Central memory CD4-positive, alpha-beta T cell (primary cell): ENCODE results near the gene PCDHGA2.
"Not testable (repeated sequence)": the region's sequence is repeated elsewhere in the genome, so short reads cannot be mapped to it uniquely, and the experiment has no call there.

ENCODE experiments used
- DNase-seq: peaks from one replicate; pipeline ENCODE4 v3.0.0; 2022

The PCDHGA2 gene

DNA sequence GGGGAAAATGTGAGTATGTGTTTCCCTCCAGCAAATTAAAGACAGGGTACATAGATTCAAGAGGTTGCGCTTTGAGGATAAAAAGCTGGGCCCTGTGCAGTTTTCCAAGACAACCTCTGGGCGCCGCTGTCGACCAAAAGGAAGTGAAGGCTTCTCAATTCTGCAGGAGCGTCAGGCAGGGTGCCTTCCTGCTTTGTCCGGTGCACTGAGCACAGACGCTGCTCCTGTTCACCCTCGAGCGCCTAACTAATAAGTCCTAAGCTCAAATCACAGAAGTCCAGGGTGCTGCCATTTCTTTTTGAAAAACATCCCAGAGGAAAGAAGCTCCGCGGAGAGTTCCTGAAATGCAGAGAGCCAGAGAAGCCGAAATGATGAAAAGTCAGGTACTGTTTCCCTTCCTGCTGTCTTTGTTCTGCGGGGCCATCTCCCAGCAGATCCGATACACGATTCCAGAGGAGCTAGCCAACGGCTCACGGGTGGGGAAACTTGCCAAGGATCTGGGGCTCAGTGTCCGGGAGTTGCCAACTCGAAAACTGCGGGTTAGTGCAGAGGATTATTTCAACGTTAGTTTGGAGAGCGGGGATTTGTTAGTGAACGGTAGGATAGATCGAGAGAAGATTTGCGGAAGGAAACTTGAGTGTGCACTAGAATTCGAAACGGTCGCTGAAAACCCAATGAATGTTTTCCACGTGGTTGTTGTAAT lies 11.5 kb downstream of the PCDHGA2 start, which contains the start of gene PCDHGB1:
PCDHGB1 (plus strand) TSS at position 183 of the 703 bp plus-strand sequence; CDS start at position 345, 162 bp downstream.
- DNase-seq = no peak

GRCh38 chr5:141351591-141351990 lies 13.0 kb downstream of the PCDHGA2 start:
- DNase-seq = no peak

DNA sequence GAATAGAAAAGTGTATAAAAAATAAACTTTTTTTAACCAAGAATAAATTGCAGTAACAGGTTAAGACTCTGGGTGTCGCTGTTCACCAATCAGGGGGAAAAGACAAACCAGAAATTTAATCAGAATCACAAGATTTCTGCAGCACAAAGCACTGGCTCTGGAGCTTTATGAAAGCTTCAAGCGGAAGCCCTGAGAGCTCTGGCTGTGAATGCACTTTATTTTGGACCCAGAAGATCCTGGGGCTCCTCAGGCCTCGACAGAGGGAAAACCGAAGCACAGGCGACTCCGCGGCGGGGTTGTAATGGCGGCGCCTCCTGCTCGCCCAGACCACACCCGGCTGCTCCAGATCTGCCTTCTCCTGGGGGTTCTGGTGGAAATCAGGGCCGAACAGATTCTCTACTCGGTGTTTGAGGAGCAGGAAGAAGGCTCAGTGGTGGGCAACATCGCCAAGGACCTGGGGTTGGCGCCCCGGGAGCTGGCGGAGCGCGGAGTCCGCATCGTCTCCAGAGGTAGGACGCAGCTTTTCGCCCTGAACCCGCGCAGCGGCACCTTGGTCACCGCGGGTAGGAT lies 16.4 kb downstream of the PCDHGA2 start, which contains the start of gene PCDHGA4:
PCDHGA4 (plus strand) TSS at position 122 of the 570 bp plus-strand sequence; CDS start at position 209, 87 bp downstream.
- no peak for DNase-seq

GRCh38 chr5:141355641-141356040 lies 17.1 kb downstream of the PCDHGA2 start:
- DNase-seq = no peak

GRCh38 chr5:141356133-141356532 lies 17.6 kb downstream of the PCDHGA2 start:
- no peak for DNase-seq

- DNase-seq = no peak
Measured at GRCh38 chr5:141356950-141357349, 18.4 kb downstream of the PCDHGA2 start.

GRCh38 chr5:141359790-141360426 lies 21.3 kb downstream of the PCDHGA2 start, which contains the start of gene PCDHGB2:
PCDHGB2 (plus strand) TSS chr5:141359994; CDS start chr5:141360136, 142 bp downstream.
- DNase-seq = no peak

- DNase-seq = no peak
Measured at GRCh38 chr5:141360685-141361084, 22.1 kb downstream of the PCDHGA2 start.

DNA sequence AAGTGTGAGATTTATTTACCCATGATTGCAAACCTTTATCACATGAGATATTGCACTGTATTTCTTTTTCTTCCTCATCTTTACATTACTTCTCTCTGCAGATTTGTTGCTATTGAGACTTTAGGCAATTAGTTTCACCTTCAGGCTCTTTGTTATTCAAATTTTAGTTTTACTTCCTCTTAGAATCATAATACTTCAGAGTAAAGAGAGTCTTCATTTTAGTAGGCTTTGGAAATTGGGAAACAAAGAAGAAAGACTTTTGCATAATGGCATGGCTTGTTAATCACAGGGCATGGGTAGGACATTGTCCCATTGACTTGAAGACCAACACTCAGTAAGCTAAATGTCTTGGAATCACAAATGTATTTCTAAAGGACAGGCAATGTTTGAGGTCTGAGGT lies 24.2 kb downstream of the PCDHGA2 start:
- no peak for DNase-seq

- DNase-seq = no peak
Measured at GRCh38 chr5:141363952-141364660, 25.5 kb downstream of the PCDHGA2 start, which contains the start of gene PCDHGA5. PCDHGA5 (plus strand) TSS chr5:141364162; CDS start chr5:141364331, 169 bp downstream.

- DNase-seq = no peak
Measured at GRCh38 chr5:141366016-141366896, 27.7 kb downstream of the PCDHGA2 start.

DNA sequence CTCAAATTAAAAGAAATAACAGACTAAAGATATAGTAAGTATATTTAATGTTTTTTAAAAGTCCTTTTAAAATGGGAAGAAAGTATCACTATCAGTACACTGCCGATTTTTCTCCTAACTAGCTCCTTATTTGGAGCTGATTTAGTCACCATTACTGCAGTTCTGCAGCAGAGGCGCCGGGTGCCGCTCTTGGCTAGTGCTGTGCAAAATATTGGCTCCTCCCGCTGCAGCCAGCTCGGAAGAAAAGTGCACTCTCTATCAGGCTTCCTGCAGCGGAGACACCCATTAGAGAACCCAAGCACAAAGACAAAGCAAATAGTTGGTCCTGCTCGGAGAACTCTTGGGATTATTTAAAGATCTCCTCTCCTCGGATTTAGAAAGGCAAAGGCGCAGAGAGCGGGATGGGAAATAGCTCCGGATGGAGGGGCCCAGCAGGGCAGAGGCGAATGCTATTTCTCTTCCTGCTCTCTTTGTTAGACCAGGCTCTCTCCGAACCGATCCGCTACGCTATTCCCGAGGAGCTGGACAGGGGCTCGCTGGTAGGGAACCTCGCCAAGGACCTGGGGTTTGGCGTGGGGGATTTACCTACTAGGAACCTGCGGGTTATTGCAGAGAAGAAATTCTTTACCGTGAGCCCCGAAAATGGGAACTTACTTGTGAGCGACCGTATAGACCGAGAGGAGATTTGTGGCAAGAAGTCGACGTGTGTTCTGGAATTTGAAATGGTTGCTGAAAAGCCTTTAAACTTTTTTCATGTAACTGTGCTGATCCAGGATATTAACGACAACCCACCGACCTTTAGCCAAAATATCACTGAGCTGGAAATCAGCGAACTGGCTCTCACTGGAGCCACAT lies 31.7 kb downstream of the PCDHGA2 start, which contains the start of gene PCDHGB3:
PCDHGB3 (plus strand) TSS at position 249 of the 855 bp plus-strand sequence; CDS start at position 402, 153 bp downstream.
- DNase-seq = peak; percentile 27

GRCh38 chr5:141371572-141372475 lies 33.3 kb downstream of the PCDHGA2 start:
- DNase-seq = no peak

GRCh38 chr5:141373673-141374317 lies 35.2 kb downstream of the PCDHGA2 start, which contains the start of gene PCDHGA6:
PCDHGA6 (plus strand) TSS chr5:141373891; CDS start chr5:141374084, 193 bp downstream.
- DNase-seq = no peak

GRCh38 chr5:141374627-141375026 lies 36.1 kb downstream of the PCDHGA2 start:
- DNase-seq = no peak

DNA sequence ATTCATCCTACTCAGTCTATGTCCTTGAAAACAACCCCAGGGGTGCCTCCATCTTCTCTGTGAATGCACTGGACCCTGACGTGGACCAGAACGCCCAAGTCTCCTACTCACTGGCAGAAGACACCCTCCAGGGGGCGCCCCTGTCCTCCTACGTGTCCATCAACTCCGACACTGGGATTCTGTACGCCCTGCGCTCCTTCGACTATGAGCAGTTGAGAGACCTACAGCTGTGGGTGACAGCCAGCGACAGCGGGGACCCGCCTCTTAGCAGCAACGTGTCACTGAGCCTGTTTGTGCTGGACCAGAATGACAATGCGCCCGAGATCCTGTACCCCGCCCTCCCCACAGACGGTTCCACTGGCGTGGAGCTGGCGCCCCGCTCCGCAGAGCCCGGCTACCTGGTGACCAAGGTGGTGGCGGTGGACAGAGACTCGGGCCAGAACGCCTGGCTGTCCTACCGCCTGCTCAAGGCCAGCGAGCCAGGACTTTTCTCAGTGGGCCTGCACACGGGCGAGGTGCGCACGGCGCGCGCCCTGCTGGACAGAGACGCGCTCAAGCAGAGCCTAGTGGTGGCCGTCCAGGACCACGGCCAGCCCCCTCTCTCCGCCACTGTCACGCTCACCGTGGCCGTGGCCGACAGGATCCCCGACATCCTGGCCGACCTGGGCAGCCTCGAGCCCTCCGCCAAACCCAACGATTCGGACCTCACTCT lies 37.0 kb downstream of the PCDHGA2 start:
- not testable (repeated sequence) for DNase-seq

GRCh38 chr5:141382469-141383294 lies 44.1 kb downstream of the PCDHGA2 start, which contains the start of gene PCDHGA7:
PCDHGA7 (plus strand) TSS chr5:141382742; CDS start chr5:141382900, 158 bp downstream.
- DNase-seq = no peak
